Dendritic cell treated with granulocyte-macrophage colony-stimulating factor and Interleukin-4, amounts not matched to agents 40 ng/mL and 50 ng/mL, for 4 days (primary cell): ENCODE results near the gene SPAG5.

Experiments used
- H3K27ac Mint-ChIP-seq: one replicate; pipeline ENCODE4 v1.8.0; 2022; ENCODE audit warnings: mild to moderate bottlenecking, mixed read lengths
- H3K27me3 Mint-ChIP-seq: one replicate; pipeline ENCODE4 v1.8.0; 2022; ENCODE audit warnings: mild to moderate bottlenecking, mixed read lengths
- H3K36me3 Mint-ChIP-seq: one replicate; pipeline ENCODE4 v1.8.0; 2022; ENCODE audit warnings: low read depth, mixed read lengths
- H3K4me1 Mint-ChIP-seq: one replicate; pipeline ENCODE4 v1.8.0; 2022; ENCODE audit warnings: low read depth, mixed read lengths
- H3K4me3 Mint-ChIP-seq: one replicate; pipeline ENCODE4 v1.8.0; 2022; ENCODE audit warnings: mild to moderate bottlenecking, moderate library complexity, mixed read lengths
- H3K9me3 Mint-ChIP-seq: one replicate; pipeline ENCODE4 v1.8.0; 2022; ENCODE audit warnings: mixed read lengths
- intact Hi-C: fragments of 100-400 bp; cut with micrococcal nuclease; formaldehyde crosslinking; loops from one replicate; pipeline ENCODE4 v1.15.0; 2022

SPAG5 gene, protein sequence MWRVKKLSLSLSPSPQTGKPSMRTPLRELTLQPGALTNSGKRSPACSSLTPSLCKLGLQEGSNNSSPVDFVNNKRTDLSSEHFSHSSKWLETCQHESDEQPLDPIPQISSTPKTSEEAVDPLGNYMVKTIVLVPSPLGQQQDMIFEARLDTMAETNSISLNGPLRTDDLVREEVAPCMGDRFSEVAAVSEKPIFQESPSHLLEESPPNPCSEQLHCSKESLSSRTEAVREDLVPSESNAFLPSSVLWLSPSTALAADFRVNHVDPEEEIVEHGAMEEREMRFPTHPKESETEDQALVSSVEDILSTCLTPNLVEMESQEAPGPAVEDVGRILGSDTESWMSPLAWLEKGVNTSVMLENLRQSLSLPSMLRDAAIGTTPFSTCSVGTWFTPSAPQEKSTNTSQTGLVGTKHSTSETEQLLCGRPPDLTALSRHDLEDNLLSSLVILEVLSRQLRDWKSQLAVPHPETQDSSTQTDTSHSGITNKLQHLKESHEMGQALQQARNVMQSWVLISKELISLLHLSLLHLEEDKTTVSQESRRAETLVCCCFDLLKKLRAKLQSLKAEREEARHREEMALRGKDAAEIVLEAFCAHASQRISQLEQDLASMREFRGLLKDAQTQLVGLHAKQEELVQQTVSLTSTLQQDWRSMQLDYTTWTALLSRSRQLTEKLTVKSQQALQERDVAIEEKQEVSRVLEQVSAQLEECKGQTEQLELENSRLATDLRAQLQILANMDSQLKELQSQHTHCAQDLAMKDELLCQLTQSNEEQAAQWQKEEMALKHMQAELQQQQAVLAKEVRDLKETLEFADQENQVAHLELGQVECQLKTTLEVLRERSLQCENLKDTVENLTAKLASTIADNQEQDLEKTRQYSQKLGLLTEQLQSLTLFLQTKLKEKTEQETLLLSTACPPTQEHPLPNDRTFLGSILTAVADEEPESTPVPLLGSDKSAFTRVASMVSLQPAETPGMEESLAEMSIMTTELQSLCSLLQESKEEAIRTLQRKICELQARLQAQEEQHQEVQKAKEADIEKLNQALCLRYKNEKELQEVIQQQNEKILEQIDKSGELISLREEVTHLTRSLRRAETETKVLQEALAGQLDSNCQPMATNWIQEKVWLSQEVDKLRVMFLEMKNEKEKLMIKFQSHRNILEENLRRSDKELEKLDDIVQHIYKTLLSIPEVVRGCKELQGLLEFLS

DNA sequence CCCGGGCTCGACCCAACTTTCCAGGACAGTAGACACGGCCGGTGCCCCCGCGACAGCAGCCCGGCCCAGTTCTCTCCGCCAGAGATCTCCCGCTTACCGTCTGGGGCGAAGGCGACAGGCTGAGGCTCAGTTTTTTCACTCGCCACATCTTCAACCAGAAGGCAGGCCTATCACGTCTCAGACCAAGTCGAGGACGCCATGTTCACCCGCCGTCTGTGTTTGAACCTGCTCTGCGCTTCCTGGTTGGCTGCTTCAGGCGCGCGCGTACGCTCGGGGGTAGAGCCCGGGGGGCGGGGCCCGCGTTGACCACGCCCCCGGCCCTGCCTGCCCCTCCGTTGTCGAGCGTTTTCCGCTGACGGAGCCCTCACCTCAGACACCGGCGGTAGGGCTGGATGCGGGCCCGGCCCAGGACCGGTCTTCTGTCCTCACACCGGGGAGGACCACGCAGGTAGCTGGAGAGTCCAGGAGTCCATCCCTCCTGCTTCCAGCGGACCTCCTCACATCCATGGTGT is at the start of gene SPAG5:
TSS of gene SPAG5 (minus strand) at position 227 of the 512 bp plus-strand sequence. CDS start at position 148, 79 bp downstream.
- Mint-ChIP-seq H3K27me3 (no peaks in the 10 kb centered on the region), H3K4me3 (peak within 1 kb of the TSS; percentile 88), H3K9me3 (no peaks in the 10 kb centered on the region), H3K4me1 (peaks cover 30% of the 10 kb centered on the region), H3K27ac (peak within 1 kb of the TSS; percentile 87), H3K36me3 (peaks cover 47% of the 10 kb centered on the region)
- intact Hi-C loops = loop anchor here (5.0 kb wide), 1 partner anchor 48 kb away; the partner anchor contains the start of gene BLTP2

DNA sequence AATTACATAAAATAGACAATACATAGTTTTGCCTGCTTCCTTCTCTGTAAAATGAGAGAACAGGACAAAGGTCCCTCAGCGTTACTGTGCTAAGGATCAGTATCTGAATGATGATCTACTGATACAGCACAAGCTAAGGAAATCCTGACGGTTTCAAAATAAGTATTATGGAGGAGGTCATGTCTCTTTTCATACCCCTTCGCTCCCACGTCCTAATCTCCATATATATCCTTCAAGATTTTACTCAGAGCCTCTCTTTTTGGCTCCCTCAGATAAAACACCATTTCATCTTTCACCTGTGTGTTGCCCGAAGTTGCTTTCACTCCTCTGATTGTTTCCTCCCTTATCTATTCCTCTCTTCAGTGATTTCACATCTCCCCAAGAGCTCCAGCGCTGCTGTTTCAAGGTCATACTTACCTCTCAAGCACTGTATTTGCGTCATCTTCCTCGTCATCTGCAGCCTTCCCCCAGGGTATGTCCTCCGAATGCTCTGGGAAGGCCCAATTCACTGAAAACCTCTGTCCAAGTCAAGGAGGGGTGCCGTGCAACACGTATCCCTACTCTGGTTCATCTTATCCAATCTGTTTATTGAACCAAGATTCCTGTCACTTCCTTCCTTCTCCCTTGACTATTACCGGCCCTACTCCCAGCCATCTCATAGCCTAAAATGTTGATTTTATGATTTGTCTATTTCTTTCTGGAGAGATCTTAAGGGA is 47.4 kb upstream of the SPAG5 start:
- peak overlapping the region; percentile 93 for H3K27ac Mint-ChIP-seq
- intact Hi-C loops = loop anchor here (5.0 kb wide), 2 partner anchors 49 to 71 kb away; partner anchors contain the start of genes RAB34, RPL23A and SPAG5
- peaks cover 80% of the 10 kb centered on the region for H3K36me3 Mint-ChIP-seq
- H3K27me3 Mint-ChIP-seq = no peaks in the 10 kb centered on the region
- H3K4me3 Mint-ChIP-seq = peak overlapping the region; percentile 51
- H3K4me1 Mint-ChIP-seq = peaks cover 40% of the 10 kb centered on the region
- no peaks in the 10 kb centered on the region for H3K9me3 Mint-ChIP-seq

DNA sequence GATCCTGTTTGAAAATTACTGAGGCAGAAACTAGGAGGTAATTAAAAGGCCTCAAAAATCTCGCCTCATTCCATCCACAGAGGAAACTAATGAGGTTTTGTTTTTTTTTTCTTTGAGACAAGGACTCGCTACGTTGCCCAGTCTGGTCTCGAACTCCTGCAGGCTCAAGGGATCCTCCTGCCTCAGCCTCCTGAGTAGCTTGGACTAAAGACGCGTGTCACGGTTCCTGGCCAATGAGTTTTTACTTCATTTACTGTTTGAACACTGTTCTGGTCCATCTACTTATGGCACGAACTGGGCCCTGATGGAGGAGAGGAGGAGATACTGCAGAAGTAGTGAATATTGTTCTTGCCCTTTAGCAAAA is 46.7 kb upstream of the SPAG5 start:
- no peaks in the 10 kb centered on the region for H3K9me3 Mint-ChIP-seq
- H3K36me3 Mint-ChIP-seq = peaks cover 80% of the 10 kb centered on the region
- H3K27ac Mint-ChIP-seq = peak overlapping the region; percentile 93
- intact Hi-C loops = loop anchor here (1.0 to 5.0 kb wide), 3 partner anchors 16 to 72 kb away; partner anchors contain the start of genes RAB34, RPL23A, SDF2 and SPAG5
- H3K4me1 Mint-ChIP-seq = peaks cover 41% of the 10 kb centered on the region
- H3K27me3 Mint-ChIP-seq = no peaks in the 10 kb centered on the region
- H3K4me3 Mint-ChIP-seq = peak overlapping the region; percentile 97

DNA sequence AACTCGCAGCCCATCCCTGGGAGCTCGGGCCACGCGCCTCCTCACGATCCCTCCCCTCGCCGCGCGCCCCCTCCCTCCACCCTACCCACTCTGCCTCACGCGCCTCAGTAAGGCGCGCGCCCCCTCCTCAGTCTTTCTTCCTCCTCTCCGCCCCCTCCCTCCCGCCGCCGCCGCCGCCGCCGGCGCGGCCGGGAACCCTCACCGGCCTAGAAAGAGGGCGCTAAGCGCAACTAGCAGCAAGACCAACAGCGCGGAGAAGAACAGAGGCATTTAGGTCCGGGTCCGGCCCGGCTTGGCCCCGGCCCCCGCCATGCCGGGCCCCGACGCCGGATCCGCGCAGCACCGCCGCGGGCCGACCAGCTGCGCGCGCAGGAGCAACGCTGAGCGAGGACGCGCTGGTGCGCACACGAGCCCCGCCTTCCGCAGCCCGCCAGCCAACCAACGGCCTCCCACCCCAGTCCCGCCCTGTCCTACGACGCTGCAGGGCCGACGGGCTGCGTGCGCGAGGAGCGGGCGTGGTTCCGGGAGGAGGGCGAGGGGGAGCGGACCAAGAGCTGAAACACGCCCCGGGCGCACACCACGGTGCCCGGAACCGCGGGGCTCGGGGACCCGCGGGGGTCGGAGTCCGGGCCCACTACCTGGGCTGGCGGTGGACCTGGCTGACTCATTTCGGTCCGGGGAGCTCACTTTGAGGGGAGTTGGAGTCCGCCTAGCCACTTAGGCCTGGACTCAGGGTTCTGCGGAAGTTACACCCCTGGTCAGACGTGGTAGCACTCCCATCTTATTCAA is 46.2 kb upstream of the SPAG5 start, which contains the start of gene BLTP2:
TSS of gene BLTP2 (minus strand) at position 372 of the 789 bp plus-strand sequence. CDS start at position 270, 102 bp downstream.
- peaks cover 45% of the 10 kb centered on the region for H3K4me1 Mint-ChIP-seq
- no peaks in the 10 kb centered on the region for H3K9me3 Mint-ChIP-seq
- H3K4me3 Mint-ChIP-seq = peak within 1 kb of the TSS; percentile 97
- peak within 1 kb of the TSS; percentile 93 for H3K27ac Mint-ChIP-seq
- no peaks in the 10 kb centered on the region for H3K27me3 Mint-ChIP-seq
- peaks cover 80% of the 10 kb centered on the region for H3K36me3 Mint-ChIP-seq
- intact Hi-C loops = loop anchor here (1.0 to 5.0 kb wide), 3 partner anchors 16 to 72 kb away; partner anchors contain the start of genes RAB34, RPL23A, SDF2 and SPAG5

DNA sequence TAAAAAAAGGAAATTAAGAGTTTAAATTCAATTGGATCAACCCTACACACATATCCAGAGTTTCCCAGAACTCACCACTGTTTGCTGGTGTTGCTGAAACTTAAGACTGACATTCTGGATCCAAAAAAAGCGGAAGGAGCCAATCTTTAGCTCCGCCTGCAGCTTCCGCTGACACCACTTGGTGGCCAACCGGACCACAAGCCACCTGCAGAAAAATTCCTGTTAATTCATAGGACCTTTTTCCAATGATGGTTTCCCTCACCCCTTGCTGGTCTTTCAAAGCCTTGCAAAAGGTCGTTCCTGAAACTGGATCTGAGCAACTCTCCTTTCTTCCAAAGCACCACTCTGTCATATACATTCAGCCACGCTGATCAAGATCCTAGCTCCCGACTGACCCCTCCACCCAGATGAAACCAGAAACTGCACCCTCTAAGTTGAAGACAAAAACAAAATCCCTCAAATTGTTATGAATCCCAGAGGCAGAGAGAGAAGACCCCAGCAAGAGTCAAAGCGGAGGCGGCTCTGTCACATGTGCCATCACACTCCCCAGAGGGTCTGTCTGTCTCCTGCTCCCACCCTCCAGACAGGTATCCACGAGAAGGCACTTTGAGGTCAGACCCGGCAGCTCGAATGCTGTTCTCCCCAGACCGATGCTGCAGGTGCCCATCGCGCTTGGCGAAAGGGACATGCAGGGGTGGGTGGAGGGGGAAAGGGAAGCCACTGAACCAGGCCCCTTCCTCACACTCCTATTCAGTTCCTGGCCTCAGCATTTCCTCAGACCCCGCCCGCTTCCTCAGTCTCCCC is 45.4 kb upstream of the SPAG5 start:
- H3K4me1 Mint-ChIP-seq = peaks cover 51% of the 10 kb centered on the region
- peak overlapping the region; percentile 97 for H3K4me3 Mint-ChIP-seq
- H3K27ac Mint-ChIP-seq = peak overlapping the region; percentile 93
- no peaks in the 10 kb centered on the region for H3K9me3 Mint-ChIP-seq
- no peaks in the 10 kb centered on the region for H3K27me3 Mint-ChIP-seq
- intact Hi-C loops = no loop called here
- peaks cover 83% of the 10 kb centered on the region for H3K36me3 Mint-ChIP-seq

DNA sequence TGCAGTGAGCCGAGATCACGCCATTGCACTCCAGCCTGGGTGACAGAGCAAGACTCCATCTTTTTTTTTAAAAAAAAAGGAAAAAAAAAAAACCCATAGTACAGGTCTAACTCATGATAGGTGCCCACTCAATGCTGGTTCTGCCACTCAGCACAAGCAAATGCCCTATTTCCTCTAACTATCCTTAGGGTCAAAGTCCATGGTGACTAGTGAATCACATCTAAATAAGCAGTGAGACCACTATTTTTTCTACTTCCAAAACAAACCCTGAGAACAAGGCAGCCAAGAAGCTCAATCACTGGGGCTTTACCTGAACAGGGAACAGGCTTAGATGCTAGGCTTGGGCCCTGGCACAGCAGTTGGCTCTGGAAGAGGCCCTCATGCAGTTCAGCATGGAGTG is 42.8 kb upstream of the SPAG5 start:
- Mint-ChIP-seq H3K4me3 (no peak overlapping the region), H3K27ac (no peak overlapping the region), H3K27me3 (no peaks in the 10 kb centered on the region), H3K4me1 (peaks cover 72% of the 10 kb centered on the region), H3K9me3 (no peaks in the 10 kb centered on the region), H3K36me3 (peaks cover 90% of the 10 kb centered on the region)
- intact Hi-C loops = no loop called here

DNA sequence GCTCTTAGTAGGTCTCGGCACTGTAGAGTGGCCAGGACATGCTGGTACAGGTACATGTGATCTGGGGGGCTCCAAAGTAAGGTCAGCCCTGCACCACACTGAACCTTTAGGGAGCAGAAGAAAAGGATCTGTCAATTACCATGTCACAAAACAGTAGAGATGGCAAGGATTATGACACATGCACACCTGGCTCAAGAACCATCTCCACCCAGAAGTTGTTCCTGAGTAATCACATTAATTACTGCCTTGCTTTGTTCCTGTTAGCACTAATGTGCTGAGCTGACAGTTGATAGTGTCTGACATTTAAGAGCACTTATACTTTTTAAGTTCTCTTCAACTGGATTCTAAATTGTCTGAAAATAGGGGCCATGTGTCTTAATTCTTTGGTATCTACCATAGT is 36.7 kb upstream of the SPAG5 start:
- H3K4me1 Mint-ChIP-seq = peaks cover 86% of the 10 kb centered on the region
- H3K27ac Mint-ChIP-seq = peak overlapping the region; percentile 63
- peaks cover 100% of the 10 kb centered on the region for H3K36me3 Mint-ChIP-seq
- no peaks in the 10 kb centered on the region for H3K9me3 Mint-ChIP-seq
- H3K4me3 Mint-ChIP-seq = no peak overlapping the region
- intact Hi-C loops = no loop called here
- H3K27me3 Mint-ChIP-seq = no peaks in the 10 kb centered on the region

DNA sequence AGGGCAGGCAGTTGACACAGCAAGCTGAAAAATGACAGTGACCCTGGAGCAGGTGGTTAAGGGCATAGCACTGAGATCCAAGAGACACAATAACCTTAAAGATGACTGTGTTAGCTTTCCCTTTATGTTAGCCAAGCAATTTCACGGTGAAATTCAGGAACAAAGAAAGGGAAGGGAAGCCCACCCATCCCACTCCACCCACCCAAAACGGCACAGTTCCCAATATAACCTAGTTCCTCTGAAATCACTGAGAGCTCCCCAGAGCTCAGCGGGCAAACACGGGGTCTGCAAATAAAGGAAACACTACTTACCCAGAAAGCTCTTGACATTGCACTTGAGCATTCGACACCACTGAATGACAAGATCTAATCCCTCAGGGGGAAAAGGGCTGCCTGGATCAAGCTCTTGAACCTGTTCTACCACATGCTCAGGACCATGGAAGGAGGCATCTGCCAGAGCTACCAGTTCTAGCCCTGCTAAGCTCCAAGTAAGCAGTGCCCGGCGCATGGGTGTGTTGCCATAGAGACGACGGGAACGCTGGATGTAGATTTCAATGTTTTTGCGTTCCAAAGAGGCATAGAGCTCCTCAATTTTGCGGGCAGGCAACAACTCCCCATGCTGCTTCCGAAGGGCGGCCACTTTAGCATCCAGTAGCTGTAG is 35.5 kb upstream of the SPAG5 start:
- Mint-ChIP-seq H3K36me3 (peaks cover 100% of the 10 kb centered on the region), H3K9me3 (no peaks in the 10 kb centered on the region), H3K4me3 (peak overlapping the region; percentile 72), H3K27ac (peak overlapping the region; percentile 63), H3K27me3 (no peaks in the 10 kb centered on the region), H3K4me1 (peaks cover 78% of the 10 kb centered on the region)
- intact Hi-C loops = no loop called here

DNA sequence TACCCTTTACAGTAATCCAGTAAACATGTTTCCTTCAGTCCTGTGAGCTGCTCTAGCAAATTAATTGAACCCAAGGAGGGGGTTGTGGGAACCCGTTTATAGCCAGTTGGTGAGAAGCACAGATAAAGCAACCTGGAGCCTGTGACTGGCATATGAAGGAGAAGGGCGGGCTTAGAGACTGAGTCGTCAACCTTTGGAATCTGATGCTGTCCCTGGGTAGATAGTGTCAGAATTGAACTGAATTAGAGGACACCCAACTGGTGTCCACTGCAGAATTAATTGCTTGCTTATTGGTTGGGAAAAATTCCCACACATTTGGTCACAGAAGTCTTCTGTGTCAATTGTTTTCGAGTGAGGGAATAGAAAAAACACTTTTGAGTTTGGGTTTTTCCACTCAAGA is 28.0 kb upstream of the SPAG5 start:
- Mint-ChIP-seq H3K27ac (peak overlapping the region; percentile 72), H3K4me1 (peaks cover 45% of the 10 kb centered on the region), H3K4me3 (no peak overlapping the region), H3K9me3 (no peaks in the 10 kb centered on the region), H3K36me3 (peaks cover 97% of the 10 kb centered on the region), H3K27me3 (no peaks in the 10 kb centered on the region)
- intact Hi-C loops = no loop called here

DNA sequence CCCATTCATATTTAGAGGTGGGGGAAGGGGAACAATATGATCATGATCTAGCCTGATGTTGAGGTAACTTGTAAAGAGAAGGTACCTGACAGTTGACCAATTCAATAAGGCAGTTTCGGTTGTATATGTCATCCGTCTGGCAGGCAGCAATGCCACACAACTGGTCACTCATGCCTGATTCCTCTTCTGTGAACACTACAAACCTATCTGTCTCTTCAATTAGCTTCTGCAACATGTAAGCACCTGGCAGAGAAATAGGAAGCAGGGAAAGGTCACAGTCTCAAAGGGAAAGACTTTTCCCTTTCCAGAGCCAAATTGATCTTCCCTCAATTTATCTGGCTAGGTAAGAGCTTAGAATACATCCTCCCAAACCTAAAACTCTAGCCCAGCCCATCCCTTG is 25.3 kb upstream of the SPAG5 start:
- H3K9me3 Mint-ChIP-seq = no peaks in the 10 kb centered on the region
- H3K27ac Mint-ChIP-seq = peak overlapping the region; percentile 17
- peaks cover 98% of the 10 kb centered on the region for H3K36me3 Mint-ChIP-seq
- intact Hi-C loops = no loop called here
- no peak overlapping the region for H3K4me3 Mint-ChIP-seq
- peaks cover 39% of the 10 kb centered on the region for H3K4me1 Mint-ChIP-seq
- no peaks in the 10 kb centered on the region for H3K27me3 Mint-ChIP-seq

DNA sequence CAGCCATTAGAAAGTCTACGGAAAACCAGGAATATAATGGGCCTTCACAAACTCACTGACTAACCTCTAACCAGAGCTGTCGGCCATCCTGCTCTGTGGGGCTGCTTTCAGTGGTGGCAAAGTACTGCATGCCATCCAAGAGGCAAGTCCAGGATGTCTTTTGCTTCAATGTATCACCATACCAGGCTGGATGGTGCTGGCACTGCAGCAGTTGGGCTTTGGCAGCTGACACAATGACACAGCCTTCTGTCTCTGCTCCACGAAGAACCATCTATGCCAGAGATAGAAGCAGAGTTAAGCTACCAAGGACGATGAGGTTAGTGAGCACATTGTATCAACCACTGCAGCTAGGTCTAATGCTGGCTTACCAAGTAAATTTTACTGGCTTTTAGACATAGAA is 24.9 kb upstream of the SPAG5 start:
- H3K9me3 Mint-ChIP-seq = no peaks in the 10 kb centered on the region
- H3K4me1 Mint-ChIP-seq = peaks cover 39% of the 10 kb centered on the region
- no peak overlapping the region for H3K4me3 Mint-ChIP-seq
- no peaks in the 10 kb centered on the region for H3K27me3 Mint-ChIP-seq
- intact Hi-C loops = no loop called here
- H3K36me3 Mint-ChIP-seq = peaks cover 100% of the 10 kb centered on the region
- no peak overlapping the region for H3K27ac Mint-ChIP-seq
